NCI-H1694 (cell line): ENCODE data around the gene GPR12.

Experiments used
- DNase-seq: peaks from one replicate; lab custom pipeline; 2025; lab: John Stamatoyannopoulos, UW

GPR12 gene

DNA sequence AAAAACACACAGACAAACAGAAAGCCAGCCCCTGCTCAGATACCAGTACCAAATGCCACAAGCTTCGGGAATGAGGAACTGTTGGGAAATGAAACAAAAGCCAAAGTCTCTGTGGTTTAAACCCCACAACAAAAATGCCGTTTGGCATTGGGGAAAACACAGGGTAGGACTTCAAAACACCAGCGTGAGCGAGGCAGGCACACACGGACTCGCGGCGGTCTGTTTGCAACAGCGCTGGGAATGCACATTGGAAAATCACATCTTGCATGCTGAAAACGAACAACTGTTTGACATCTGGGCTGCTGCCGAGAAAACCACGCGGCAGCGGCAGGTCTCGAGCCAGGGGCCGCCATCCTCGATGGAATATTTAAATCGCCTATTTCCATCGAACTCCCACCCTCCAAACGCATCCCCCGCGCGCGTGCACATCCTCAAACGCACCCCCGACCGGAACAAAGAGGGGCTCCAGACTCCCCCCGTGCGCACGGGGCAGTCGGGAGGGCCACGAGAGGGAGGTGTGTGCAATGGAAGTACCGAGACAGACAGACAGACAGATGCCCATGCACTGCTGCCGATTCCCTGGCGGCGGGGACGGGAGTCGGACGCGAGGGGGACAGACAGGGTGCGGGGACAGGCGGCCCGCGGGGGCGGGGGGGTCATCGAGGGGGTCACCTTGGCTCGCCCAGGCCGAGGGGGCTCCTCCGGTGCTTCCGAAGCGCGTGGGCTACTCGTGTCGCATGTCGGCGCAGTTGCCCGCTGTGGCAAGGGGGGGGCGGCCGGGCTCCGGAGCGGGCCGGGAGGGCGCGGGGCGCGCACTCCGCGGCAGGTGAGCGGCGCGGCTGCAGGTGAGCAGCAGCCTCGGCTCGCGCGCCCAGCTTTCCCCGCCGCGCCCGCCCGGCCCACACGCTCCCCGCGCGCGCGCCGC, at the start of gene GPR12:
Gene GPR12, minus strand, starts transcription at position 880 of the 925 bp plus-strand sequence. CDS start 959 bp downstream, outside the sequence.
- no peak for DNase-seq

DNA sequence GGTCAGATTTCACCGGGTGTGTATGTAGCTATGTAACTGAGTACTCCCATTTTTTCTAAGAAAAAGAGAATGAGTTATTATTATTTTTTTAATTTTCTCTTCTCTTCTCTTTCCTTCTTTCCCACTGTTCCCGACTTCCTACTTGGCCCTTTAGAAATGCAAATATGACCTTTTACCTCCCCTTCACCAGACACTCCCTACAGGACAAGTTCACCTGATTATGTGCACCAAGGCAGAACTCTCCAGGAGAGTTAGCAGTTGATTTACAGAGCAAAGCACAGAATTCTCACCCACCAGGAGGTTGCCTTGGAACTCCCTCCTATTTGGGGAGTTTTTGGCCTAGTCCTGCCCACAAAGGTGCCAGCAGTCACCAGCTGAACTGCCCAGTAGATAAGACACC, 49.5 kb upstream of the GPR12 start:
- DNase-seq, result no peak

DNA sequence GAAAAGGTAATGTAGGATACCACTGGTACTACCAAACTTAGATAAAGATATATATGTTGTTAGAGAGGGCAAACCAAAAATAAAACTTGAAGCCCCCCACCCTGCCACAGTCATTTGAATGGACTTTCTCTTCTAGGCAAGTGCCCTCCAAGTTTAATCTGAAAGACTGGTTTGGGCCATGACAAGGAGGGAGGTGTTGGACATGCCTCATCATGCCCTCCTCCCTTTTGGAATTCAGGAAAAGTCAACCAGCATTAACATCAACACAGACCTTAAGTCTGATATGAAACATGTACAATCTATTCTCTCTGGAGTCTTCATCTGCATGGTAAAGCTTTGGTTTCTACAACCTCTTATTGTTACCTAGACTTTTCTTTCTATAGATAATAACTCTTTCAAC, 46.3 kb upstream of the GPR12 start:
- no peak for DNase-seq

- peak; percentile 15 for DNase-seq
Observed at GRCh38 chr13:26787961-26788360, 27.4 kb upstream of the GPR12 start.

DNA sequence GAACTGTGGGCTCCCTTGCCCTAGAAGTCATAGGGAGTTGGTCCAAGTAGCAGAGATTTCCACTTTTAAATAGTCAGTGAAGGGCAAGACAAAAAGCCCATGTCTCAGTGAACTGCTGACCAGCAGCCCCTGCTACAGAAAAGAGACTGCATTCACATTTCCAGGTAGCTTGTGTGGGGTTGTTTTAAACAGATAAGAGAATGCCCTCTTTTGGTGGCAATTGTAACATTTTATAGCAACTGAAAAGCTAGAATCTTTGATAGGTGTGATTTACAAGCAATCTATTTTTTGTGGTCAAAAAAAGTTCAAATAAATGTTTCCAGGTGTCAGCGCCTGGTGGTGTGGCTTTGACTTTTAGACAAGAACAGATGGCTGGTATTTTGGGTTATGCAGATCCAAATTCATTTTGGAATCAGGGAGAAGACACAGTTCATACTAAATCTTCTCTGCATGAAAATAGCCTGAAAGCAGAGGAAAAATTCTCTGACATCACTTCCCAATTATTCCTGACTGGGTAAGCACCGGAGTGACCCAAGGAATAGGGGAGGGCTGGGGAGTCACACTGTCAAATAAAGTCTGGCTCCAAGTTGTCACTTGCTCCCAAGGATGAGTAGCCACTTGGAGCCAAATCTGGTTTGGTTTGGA, 26.2 kb upstream of the GPR12 start:
- no peak for DNase-seq

- DNase-seq, result peak; percentile 11
Observed at GRCh38 chr13:26785838-26786630, 25.4 kb upstream of the GPR12 start.

DNA sequence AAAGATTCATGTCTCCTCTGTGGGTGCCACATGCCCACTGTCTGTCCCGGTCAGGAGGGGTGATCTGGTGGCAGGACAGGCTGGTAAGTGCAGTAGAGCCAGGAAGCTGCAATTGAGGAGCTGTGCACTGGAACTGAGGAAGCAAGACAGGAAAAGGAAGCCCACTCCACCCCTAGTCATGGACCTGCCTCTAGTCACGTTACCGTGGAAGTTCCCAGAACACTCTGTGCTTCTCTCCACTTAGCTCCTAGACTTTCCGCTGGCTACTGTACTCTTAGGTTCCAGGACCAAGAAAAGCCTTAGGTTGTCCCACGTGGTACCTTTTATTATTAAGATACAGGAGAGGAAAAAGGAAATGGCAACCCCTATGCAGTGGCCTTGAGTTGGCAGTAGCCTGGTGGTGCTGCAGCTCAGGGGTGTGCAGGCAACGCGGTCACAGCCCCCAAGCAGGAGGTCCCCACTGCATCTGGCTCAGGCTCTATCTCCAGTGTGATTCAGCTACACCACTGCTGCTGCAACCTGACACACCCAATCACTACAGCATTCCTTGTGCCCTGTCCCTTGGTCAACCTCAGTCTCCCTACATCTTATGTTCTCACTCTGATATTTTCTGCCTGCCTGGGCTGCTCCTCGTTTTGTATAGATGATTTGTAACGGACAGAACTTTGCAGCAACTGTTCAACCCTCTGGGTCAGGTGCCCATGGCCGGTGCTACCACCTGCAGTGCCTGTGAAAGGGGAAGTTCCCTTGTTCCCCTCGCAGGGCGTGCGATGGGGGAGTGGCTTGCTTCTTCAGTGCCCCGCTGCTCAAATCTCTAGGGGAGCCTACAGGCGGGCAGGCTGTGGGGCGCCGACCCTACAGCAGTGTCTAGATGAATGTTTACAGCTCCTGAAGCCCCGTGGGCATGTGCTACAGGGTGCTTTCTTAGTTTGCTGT, 24.4 kb upstream of the GPR12 start:
- no peak for DNase-seq

DNA sequence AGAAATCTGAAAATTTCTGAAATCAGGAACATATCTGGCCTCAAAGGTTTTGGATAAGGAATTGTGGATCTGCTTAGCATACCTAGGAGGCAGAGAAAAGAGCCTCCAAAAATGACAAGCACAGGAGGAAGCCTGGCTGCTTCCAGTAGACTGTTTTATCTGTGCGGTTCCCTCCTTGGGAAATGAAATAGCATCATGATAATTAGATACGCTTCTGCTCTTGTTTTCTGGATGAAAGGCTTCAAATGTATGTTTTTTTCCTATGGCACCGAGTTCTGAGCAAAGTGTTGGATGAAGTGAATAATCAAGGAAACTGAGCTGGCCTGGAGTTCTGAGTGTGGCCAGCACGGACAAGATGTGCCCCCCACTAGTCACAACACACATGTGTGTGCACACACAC, 19.8 kb upstream of the GPR12 start:
- DNase-seq, result no peak

- DNase-seq, result no peak
Observed at GRCh38 chr13:26779321-26779720, 18.7 kb upstream of the GPR12 start.

DNA sequence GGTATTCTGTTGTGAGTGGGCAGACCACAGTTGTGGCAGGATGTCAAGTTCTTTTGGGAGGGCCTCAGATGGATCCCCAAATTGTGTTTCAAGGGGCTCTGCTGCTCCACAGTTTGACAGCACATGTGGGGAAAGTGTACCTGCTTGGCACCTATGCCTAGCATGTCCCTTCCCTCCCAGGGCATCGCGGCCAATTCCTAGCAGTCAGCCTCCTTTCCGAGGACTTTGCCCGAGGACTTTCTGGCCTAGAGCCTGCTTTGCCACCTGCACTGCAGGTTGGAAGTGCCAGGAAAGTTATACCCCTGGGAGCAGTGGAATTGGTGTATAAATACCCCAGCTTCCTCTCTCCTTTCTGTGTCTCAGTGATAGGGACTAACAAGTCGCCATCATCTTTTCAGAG, 11.9 kb upstream of the GPR12 start:
- DNase-seq, result no peak

GRCh38 chr13:26771796-26772195, 11.2 kb upstream of the GPR12 start:
- no peak for DNase-seq

- DNase-seq, result no peak
Observed at GRCh38 chr13:26762745-26763345, 2.3 kb upstream of the GPR12 start.

- DNase-seq, result no peak
Observed at GRCh38 chr13:26760832-26761582, 421 bp upstream of the GPR12 start.

GRCh38 chr13:26759249-26759906, 1.2 kb downstream of the GPR12 start:
- no peak for DNase-seq

DNA sequence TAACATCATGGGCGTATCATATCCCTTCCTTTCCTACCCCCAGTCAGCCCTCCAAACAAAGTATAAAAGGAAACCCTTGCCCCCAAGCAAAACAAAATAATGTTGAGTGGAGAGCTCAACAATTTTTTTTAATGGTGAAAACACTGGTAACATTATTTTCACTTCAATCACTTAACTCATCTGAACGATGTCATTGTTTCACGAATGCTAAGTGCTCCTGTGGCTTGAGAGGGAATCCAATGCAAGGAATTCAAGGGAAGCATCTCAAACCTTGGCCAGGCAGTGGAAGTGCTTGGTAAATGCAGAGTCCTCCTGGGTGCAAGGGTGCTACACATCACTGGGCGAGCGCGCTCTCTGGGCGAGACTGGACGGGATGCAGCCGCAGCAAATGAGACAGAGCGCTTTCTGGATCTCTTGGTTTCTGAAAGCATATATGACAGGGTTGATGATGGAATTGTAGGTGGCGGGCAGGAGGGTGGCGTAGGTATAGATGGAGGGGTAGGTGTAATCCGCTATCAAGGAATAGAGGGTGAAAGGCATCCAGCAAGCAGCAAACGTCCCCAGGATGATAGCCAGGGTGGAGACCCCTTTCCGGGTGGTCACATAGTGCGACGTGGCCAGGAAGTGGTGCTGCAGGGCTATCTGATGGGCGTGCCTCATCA, 2.0 kb downstream of the GPR12 start:
- no peak for DNase-seq

GRCh38 chr13:26756961-26757360, 3.6 kb downstream of the GPR12 start:
- no peak for DNase-seq

DNA sequence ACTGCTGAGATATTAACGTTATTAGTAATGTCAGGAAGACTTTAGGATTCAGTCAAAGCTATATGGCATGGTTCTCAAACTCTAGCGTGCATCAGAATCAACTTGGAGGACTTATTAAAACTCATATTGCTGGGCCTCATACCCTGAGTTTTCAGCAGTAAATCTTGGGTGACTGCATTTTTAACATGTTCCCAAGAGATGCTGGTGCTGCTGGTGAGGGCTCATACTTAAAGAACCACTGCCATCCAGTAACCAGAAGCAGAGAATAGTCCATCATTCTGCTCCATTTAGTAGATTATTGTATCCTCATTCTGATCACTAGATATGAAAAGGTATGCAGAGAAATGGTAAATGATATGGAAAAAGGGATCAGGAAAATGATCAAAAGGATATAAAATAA, 7.9 kb downstream of the GPR12 start:
- DNase-seq, result no peak

GRCh38 chr13:26749905-26750304, 10.7 kb downstream of the GPR12 start:
- DNase-seq, result no peak

DNA sequence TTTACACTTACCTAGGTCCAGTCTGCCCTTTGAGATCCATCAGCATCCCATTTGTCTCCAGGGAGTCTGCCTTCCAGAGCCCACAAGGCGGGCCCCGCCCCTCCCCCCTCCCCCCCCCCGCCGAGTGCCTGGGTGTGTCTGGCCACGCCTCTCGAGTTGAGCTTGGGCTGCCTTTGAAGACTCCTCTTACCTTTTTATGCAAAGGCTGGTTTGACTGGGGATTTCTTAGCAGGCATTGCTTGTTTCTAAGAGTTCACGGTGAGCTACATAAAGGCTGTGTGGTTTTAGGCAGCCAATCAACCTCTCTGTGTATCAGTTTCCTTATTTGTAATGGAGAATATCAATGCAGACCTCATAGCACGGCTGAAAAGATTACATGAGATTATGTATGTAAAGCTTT, 11.3 kb downstream of the GPR12 start:
- no peak for DNase-seq
